ENCODE measurements around the gene PDE4D.

PDE4D gene

DNA sequence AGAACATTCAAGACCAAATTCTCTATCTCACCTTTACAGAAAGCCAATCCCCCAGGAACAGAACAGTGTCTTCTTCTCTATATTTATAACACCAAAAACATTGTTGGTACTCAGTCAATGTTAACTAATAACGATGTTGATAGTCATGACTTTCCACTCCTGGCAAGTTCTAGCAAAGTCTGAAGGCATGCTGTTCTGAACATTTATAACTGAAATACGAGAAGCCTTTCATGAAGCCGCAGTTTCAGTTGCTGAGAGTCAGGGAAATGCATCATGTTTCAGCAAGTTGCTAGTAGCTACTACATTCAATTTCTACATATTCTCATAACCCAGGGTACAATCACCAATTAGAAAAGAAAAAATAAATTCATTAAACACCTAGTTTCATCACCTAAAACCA is 301.4 kb downstream of the PDE4D start (continued):
- TF ChIP-seq, protein P1, sequence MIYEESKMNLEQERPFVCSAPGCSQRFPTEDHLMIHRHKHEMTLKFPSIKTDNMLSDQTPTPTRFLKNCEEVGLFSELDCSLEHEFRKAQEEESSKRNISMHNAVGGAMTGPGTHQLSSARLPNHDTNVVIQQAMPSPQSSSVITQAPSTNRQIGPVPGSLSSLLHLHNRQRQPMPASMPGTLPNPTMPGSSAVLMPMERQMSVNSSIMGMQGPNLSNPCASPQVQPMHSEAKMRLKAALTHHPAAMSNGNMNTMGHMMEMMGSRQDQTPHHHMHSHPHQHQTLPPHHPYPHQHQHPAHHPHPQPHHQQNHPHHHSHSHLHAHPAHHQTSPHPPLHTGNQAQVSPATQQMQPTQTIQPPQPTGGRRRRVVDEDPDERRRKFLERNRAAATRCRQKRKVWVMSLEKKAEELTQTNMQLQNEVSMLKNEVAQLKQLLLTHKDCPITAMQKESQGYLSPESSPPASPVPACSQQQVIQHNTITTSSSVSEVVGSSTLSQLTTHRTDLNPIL (CRISPR knock-in tag; IDR thresholded peaks at IDR 0.05; ENCODE audit: low read depth) = no peak
- TF ChIP-seq TCF4 (CRISPR knock-in tag; IDR thresholded peaks at IDR 0.05; ENCODE audit: borderline replicate concordance) (no peak), PPARA (CRISPR knock-in tag; IDR thresholded peaks at IDR 0.05; ENCODE audit: borderline replicate concordance) (no peak)
- TF ChIP-seq, protein P2, sequence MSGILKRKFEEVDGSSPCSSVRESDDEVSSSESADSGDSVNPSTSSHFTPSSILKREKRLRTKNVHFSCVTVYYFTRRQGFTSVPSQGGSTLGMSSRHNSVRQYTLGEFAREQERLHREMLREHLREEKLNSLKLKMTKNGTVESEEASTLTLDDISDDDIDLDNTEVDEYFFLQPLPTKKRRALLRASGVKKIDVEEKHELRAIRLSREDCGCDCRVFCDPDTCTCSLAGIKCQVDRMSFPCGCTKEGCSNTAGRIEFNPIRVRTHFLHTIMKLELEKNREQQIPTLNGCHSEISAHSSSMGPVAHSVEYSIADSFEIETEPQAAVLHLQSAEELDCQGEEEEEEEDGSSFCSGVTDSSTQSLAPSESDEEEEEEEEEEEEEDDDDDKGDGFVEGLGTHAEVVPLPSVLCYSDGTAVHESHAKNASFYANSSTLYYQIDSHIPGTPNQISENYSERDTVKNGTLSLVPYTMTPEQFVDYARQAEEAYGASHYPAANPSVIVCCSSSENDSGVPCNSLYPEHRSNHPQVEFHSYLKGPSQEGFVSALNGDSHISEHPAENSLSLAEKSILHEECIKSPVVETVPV (CRISPR knock-in tag; IDR thresholded peaks at IDR 0.05) = no peak

DNA sequence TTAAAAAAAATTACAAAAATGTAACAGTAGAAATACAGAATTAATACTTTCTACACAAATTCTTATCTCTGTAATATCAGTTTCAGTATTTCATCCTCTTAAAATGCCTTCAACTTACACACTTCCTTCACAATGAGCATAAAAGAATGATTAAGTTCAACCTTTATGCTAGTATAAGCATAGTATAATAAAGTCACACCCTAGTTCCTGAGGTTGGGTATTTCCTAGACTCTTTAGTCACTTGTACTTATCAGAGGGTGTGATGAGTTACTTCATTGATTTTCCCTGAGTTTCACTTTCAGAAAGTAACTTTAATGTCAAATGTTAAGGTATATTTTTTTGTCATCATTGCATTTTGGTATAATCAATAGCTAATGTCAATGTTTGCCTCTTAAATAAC is 302.4 kb downstream of the PDE4D start:
- TF ChIP-seq ESRRG (CRISPR knock-in tag; IDR thresholded peaks at IDR 0.05) = no peak
- no peak for TF ChIP-seq ZFP3 (CRISPR knock-in tag; IDR thresholded peaks at IDR 0.05)
- TF ChIP-seq ZC3H10 (CRISPR knock-in tag; IDR thresholded peaks at IDR 0.05) = no peak
- TF ChIP-seq, protein P3, sequence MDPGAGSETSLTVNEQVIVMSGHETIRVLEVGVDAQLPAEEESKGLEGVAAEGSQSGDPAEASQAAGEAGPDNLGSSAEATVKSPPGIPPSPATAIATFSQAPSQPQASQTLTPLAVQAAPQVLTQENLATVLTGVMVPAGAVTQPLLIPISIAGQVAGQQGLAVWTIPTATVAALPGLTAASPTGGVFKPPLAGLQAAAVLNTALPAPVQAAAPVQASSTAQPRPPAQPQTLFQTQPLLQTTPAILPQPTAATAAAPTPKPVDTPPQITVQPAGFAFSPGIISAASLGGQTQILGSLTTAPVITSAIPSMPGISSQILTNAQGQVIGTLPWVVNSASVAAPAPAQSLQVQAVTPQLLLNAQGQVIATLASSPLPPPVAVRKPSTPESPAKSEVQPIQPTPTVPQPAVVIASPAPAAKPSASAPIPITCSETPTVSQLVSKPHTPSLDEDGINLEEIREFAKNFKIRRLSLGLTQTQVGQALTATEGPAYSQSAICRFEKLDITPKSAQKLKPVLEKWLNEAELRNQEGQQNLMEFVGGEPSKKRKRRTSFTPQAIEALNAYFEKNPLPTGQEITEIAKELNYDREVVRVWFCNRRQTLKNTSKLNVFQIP (CRISPR knock-in tag; IDR thresholded peaks at IDR 0.05; ENCODE audit: borderline replicate concordance, low read depth) = no peak
- TF ChIP-seq ZNF8 (CRISPR knock-in tag; IDR thresholded peaks at IDR 0.05) = no peak
- TF ChIP-seq CSDC2 (CRISPR knock-in tag; IDR thresholded peaks at IDR 0.05) = no peak
- no peak for TF ChIP-seq GLIS3 (CRISPR knock-in tag; IDR thresholded peaks at IDR 0.05)
- no peak for TF ChIP-seq PPARA (CRISPR knock-in tag; IDR thresholded peaks at IDR 0.05; ENCODE audit: borderline replicate concordance)
- TF ChIP-seq, protein P4, sequence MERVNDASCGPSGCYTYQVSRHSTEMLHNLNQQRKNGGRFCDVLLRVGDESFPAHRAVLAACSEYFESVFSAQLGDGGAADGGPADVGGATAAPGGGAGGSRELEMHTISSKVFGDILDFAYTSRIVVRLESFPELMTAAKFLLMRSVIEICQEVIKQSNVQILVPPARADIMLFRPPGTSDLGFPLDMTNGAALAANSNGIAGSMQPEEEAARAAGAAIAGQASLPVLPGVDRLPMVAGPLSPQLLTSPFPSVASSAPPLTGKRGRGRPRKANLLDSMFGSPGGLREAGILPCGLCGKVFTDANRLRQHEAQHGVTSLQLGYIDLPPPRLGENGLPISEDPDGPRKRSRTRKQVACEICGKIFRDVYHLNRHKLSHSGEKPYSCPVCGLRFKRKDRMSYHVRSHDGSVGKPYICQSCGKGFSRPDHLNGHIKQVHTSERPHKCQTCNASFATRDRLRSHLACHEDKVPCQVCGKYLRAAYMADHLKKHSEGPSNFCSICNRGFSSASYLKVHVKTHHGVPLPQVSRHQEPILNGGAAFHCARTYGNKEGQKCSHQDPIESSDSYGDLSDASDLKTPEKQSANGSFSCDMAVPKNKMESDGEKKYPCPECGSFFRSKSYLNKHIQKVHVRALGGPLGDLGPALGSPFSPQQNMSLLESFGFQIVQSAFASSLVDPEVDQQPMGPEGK (CRISPR knock-in tag; IDR thresholded peaks at IDR 0.05; ENCODE audit: borderline replicate concordance) = no peak
- no peak for TF ChIP-seq SNAI2 (CRISPR knock-in tag; IDR thresholded peaks at IDR 0.05)
- no peak for TF ChIP-seq ZNF70 (CRISPR knock-in tag; IDR thresholded peaks at IDR 0.05)
- TF ChIP-seq, protein P5, sequence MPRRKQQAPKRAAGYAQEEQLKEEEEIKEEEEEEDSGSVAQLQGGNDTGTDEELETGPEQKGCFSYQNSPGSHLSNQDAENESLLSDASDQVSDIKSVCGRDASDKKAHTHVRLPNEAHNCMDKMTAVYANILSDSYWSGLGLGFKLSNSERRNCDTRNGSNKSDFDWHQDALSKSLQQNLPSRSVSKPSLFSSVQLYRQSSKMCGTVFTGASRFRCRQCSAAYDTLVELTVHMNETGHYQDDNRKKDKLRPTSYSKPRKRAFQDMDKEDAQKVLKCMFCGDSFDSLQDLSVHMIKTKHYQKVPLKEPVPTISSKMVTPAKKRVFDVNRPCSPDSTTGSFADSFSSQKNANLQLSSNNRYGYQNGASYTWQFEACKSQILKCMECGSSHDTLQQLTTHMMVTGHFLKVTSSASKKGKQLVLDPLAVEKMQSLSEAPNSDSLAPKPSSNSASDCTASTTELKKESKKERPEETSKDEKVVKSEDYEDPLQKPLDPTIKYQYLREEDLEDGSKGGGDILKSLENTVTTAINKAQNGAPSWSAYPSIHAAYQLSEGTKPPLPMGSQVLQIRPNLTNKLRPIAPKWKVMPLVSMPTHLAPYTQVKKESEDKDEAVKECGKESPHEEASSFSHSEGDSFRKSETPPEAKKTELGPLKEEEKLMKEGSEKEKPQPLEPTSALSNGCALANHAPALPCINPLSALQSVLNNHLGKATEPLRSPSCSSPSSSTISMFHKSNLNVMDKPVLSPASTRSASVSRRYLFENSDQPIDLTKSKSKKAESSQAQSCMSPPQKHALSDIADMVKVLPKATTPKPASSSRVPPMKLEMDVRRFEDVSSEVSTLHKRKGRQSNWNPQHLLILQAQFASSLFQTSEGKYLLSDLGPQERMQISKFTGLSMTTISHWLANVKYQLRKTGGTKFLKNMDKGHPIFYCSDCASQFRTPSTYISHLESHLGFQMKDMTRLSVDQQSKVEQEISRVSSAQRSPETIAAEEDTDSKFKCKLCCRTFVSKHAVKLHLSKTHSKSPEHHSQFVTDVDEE (CRISPR knock-in tag; IDR thresholded peaks at IDR 0.05) = no peak
- TF ChIP-seq RARB (CRISPR knock-in tag; IDR thresholded peaks at IDR 0.05) = no peak
- no peak for TF ChIP-seq ZFP30 (CRISPR knock-in tag; IDR thresholded peaks at IDR 0.05)
- TF ChIP-seq TCF4 (CRISPR knock-in tag; IDR thresholded peaks at IDR 0.05; ENCODE audit: borderline replicate concordance) = no peak
- TF ChIP-seq, protein P1 (CRISPR knock-in tag; IDR thresholded peaks at IDR 0.05; ENCODE audit: low read depth) = no peak

DNA sequence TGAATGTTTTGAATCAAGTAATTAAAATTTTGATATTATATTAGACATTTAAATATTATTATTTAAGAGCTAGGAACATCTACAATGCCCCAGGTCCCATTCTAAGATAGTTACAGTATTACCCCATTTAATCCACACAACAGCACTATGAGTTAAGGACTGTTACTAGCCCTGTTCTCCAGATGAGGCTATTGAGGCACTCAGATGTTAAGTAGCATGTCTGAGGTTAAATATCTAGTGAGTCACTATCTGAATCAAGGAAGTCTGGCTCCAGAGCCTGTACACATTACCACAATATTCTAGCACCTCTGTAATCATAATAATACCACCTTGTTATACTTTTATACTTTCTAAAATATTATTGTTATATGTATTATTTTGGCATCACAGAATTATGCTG is 304.6 kb downstream of the PDE4D start:
- ATAC-seq = peak; percentile 24; the same call in 1 of the 3 replicates
- no peak for TF ChIP-seq OSR1 (CRISPR knock-in tag; IDR thresholded peaks at IDR 0.05)
- TF ChIP-seq ISL1 (CRISPR knock-in tag; IDR thresholded peaks at IDR 0.05) = no peak
- no peak for TF ChIP-seq ZNF70 (CRISPR knock-in tag; IDR thresholded peaks at IDR 0.05)
- TF ChIP-seq, protein P1 (CRISPR knock-in tag; IDR thresholded peaks at IDR 0.05; ENCODE audit: low read depth) = no peak
- no peak for TF ChIP-seq ZC3H10 (CRISPR knock-in tag; IDR thresholded peaks at IDR 0.05)
- TF ChIP-seq ARNTL (CRISPR knock-in tag; IDR thresholded peaks at IDR 0.05; ENCODE audit: borderline replicate concordance, low read depth) = no peak

More for the DNA sequence above, 302.4 kb downstream of the PDE4D start:
- no peak for ATAC-seq

All from SK-N-SH treated with all-trans-retinoic acid at 6 μM for 48 hours (cell line).